C4-2B (cell line): ENCODE measurements around the gene CD81.

Source experiments
- CTCF ChIP-seq: fragments of 450-650 bp; conservative IDR thresholded peaks from 2 replicates; pipeline ENCODE4 v1.5.1; 2017; ENCODE audit warnings: mild to moderate bottlenecking
- ZFX ChIP-seq: fragments of 450-650 bp; IDR thresholded peaks from 2 replicates; pipeline ENCODE4 v1.6.1; 2017

GRCh38 chr11:2386591-2386990 is 9.5 kb downstream of the CD81 start:
- TF ChIP-seq CTCF (no peak), ZFX (no peak)
